GM15510 (cell line): ENCODE data around the gene TMEM37.

Experiments
- POLR2A ChIP-seq: IDR thresholded peaks from 3 replicates; pipeline ENCODE4 v1.6.1; 2011; ENCODE audit warnings: borderline replicate concordance; ENCODE audit not compliant: insufficient read length; ENCODE audit errors: extremely low read depth

The TMEM37 gene

GRCh38 chr2:119425620-119426395 lies 5.8 kb upstream of the TMEM37 start:
- TF ChIP-seq POLR2A: no peak

- no peak for TF ChIP-seq POLR2A
These were observed 5.3 kb upstream of the TMEM37 start for GRCh38 chr2:119426396-119426675.

GRCh38 chr2:119426801-119427395 lies 4.8 kb upstream of the TMEM37 start:
- no peak for TF ChIP-seq POLR2A

- TF ChIP-seq POLR2A: no peak
These were observed 3.9 kb upstream of the TMEM37 start for GRCh38 chr2:119427756-119428155.

- TF ChIP-seq POLR2A: no peak
These were observed 3.0 kb upstream of the TMEM37 start for GRCh38 chr2:119428488-119429224.

GRCh38 chr2:119429225-119429981 lies 2.3 kb upstream of the TMEM37 start:
- no peak for TF ChIP-seq POLR2A

- TF ChIP-seq POLR2A: no peak
These were observed 1.6 kb upstream of the TMEM37 start for GRCh38 chr2:119430023-119430498.

GRCh38 chr2:119431976-119432850 lies 559 bp downstream of the TMEM37 start:
- no peak for TF ChIP-seq POLR2A

GRCh38 chr2:119432851-119433522 lies 1.3 kb downstream of the TMEM37 start:
- TF ChIP-seq POLR2A: no peak

GRCh38 chr2:119433636-119434327 lies 2.1 kb downstream of the TMEM37 start:
- TF ChIP-seq POLR2A: no peak

GRCh38 chr2:119434664-119435063 lies 3.0 kb downstream of the TMEM37 start:
- TF ChIP-seq POLR2A: no peak

- no peak for TF ChIP-seq POLR2A
These were observed 3.7 kb downstream of the TMEM37 start for GRCh38 chr2:119435081-119435952.
